Gastroesophageal sphincter (tissue), 3 donors: ENCODE data around the gene TMCC1.

Experiments
- CTCF ChIP-seq, 4 experiments: fragments of 200-600 bp in 2 of 4; fragments of 450-650 bp in 2 of 4; sonication (generic) in 1 of 4; IDR thresholded peaks; one replicate each; pipeline ENCODE4 v1.5.1; 2017 to 2019; ENCODE audit warnings: antibody characterized with exemption in 4 of 4, mild to moderate bottlenecking in 2 of 4, moderate library complexity in 2 of 4
- EP300 ChIP-seq: sonication (generic); formaldehyde crosslinking; IDR thresholded peaks from one replicate; pipeline ENCODE4 v1.6.1; 2017; ENCODE audit warnings: antibody characterized with exemption, mild to moderate bottlenecking
- POLR2A ChIP-seq, 2 donors: fragments of 450-650 bp; IDR thresholded peaks; one replicate each; pipeline ENCODE4 v1.6.1; 2017; ENCODE audit warnings: antibody characterized with exemption in 2 of 2, mild to moderate bottlenecking in 2 of 2, moderate library complexity in 1 of 2
- POLR2AphosphoS5 ChIP-seq: sonication (generic); formaldehyde crosslinking; IDR thresholded peaks from one replicate; pipeline ENCODE4 v1.6.1; 2017; ENCODE audit warnings: antibody characterized with exemption

GRCh38 chr3:129934234-129935123 is 41.0 kb upstream of the TMCC1 start:
- TF ChIP-seq CTCF (IDR thresholded peaks at IDR 0.05) (peak; percentile 87 to 92 (median 88)), POLR2A (IDR thresholded peaks at IDR 0.05) (no peak), EP300 (no peak), POLR2AphosphoS5 (no peak)
